Measurements from ENCODE around the gene ZGLP1. TPM values are rescaled to one million over a fixed set of nuclear protein-coding genes. Genes with fewer than 3 reads are reported as not detected.

Gene ZGLP1
- total RNA-seq, 1 donor from 2014 or later = 3.4 TPM

DNA sequence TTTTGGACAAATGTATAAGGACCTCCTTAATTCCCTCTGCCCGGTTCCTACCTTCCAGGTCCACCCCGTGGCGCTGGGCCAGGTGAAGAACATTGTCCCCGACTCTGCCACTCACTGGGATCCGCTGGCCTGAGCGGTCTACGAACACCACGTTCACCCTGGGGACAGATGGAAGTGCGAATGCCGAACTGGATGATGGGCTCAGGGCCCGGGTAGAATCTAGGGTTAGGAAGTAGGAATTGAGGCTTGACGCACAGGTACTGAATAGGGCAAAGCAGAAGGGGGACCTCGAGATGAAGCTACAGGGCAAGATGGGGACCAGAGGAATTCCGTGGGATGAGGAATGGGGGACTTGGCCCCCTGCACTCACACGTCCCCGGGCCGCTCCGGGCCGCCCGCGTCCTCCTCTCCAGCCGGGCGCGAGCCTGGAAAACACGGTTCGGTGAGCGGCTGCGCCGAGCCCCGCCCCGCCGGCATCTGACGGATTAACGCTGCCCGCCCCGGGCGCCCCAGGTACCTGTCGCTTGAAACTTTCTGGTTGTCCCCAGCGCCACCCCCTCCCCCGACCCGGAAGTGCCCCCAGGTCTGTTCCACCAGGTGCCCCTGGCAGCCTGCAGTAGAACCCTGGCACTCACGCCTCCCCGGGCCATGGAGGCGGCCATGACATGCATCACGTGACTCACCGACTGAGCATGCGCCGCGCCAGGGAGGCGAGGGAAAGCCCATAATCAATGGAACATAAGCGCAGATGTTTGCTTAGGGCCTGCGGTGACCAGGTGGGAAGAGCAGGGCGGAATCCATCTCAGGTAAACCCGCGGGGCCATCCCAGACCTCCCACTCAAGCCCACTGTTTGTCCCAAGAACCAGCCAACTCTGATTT lies 6.0 kb upstream of the ZGLP1 start, which contains the start of gene FDX2:
Gene FDX2 (minus strand): TSS at position 681 of the 880 bp plus-strand sequence. CDS start 19 bp downstream, at position 662.
- peak within 1 kb of the TSS; percentile 96 for H3K27ac Mint-ChIP-seq (ENCODE audit: unreplicated experiment)

DNA sequence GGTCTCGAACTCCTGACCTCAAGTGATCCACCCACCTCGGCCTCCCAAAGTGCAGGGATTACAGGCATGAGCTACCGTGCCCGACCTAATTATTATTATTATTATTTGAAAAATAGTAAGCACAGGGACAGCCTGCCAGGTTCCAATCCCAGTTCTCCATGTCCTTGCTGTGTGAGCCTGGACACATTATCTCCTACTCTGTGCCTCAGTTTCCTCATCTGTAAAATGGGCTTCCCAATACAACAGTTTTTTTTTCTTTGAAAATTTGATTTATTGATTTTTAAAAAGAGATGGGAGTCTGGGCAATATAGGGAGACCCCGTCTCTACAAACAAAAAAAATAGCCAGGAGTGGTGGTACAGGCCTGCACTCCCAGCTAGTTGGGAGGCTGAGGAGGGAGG lies 3.3 kb downstream of the ZGLP1 start:
- no peaks in the 10 kb centered on the region for H3K27me3 ChIP-seq (ENCODE audit: insufficient read depth, low read length)
- FAIRE-seq = no peak

More for the DNA sequence above, 6.0 kb upstream of the ZGLP1 start, which contains the start of gene FDX2:
- FAIRE-seq (no peak), DNase-seq (ENCODE audit: low read depth) (peak; percentile 43)
- Histone ChIP-seq H4K20me1 (ENCODE audit: insufficient read depth, low read length) (no peaks in the 10 kb centered on the region), H3K27me3 (ENCODE audit: insufficient read depth, low read length) (no peaks in the 10 kb centered on the region), H3K9me3 (ENCODE audit: insufficient read depth, low read depth, low read length) (no peaks in the 10 kb centered on the region), H3K4me3 (ENCODE audit: insufficient read depth, low read depth, low read length) (peak within 1 kb of the TSS; percentile 77), H3K36me3 (ENCODE audit: insufficient read depth, low read length) (peaks cover 6% of the 10 kb centered on the region), H3K79me2 (ENCODE audit: insufficient read depth, low read length) (peaks cover 6% of the 10 kb centered on the region), H3K4me2 (ENCODE audit: low read length) (peak within 1 kb of the TSS; percentile 85), H3K9ac (ENCODE audit: low read length) (peak within 1 kb of the TSS; percentile 80), H3K27ac (ENCODE audit: low read depth, low read length) (no peak within 1 kb of the TSS), H3K4me1 (ENCODE audit: insufficient read depth, low read length) (no peaks in the 10 kb centered on the region), H2AFZ (ENCODE audit: low read depth, low read length) (peak within 1 kb of the TSS; percentile 68)
- Mint-ChIP-seq H3K4me1 (ENCODE audit: low read depth, unreplicated experiment) (peaks cover 6% of the 10 kb centered on the region), H3K9me3 (ENCODE audit: unreplicated experiment) (no peaks in the 10 kb centered on the region), H3K4me3 (ENCODE audit: unreplicated experiment) (peak within 1 kb of the TSS; percentile 94), H3K27me3 (ENCODE audit: low read depth, unreplicated experiment) (no peaks in the 10 kb centered on the region), H3K36me3 (ENCODE audit: low read depth, unreplicated experiment) (peaks cover 7% of the 10 kb centered on the region)
- TF ChIP-seq EZH2 (IDR thresholded peaks at IDR 0.05; ENCODE audit: insufficient read depth, low read length) = no peak
- TF ChIP-seq, protein P1, sequence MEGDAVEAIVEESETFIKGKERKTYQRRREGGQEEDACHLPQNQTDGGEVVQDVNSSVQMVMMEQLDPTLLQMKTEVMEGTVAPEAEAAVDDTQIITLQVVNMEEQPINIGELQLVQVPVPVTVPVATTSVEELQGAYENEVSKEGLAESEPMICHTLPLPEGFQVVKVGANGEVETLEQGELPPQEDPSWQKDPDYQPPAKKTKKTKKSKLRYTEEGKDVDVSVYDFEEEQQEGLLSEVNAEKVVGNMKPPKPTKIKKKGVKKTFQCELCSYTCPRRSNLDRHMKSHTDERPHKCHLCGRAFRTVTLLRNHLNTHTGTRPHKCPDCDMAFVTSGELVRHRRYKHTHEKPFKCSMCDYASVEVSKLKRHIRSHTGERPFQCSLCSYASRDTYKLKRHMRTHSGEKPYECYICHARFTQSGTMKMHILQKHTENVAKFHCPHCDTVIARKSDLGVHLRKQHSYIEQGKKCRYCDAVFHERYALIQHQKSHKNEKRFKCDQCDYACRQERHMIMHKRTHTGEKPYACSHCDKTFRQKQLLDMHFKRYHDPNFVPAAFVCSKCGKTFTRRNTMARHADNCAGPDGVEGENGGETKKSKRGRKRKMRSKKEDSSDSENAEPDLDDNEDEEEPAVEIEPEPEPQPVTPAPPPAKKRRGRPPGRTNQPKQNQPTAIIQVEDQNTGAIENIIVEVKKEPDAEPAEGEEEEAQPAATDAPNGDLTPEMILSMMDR (IDR thresholded peaks at IDR 0.05; ENCODE audit: insufficient read depth, low read depth, low read length) = no peak

More for the DNA sequence above, 3.3 kb downstream of the ZGLP1 start:
- H3K9me3 Mint-ChIP-seq (ENCODE audit: unreplicated experiment) = no peaks in the 10 kb centered on the region
- Histone ChIP-seq H3K4me3 (ENCODE audit: insufficient read depth, low read depth, low read length) (no peak overlapping the region), H3K79me2 (ENCODE audit: insufficient read depth, low read length) (no peaks in the 10 kb centered on the region), H3K27ac (ENCODE audit: low read depth, low read length) (no peak overlapping the region), H3K4me1 (ENCODE audit: insufficient read depth, low read length) (peaks cover 15% of the 10 kb centered on the region), H2AFZ (ENCODE audit: low read depth, low read length) (no peak overlapping the region), H3K36me3 (ENCODE audit: insufficient read depth, low read length) (peaks cover 4% of the 10 kb centered on the region), H3K4me2 (ENCODE audit: low read length) (no peak overlapping the region), H3K9me3 (ENCODE audit: insufficient read depth, low read depth, low read length) (no peaks in the 10 kb centered on the region), H3K9ac (ENCODE audit: low read length) (no peak overlapping the region), H4K20me1 (ENCODE audit: insufficient read depth, low read length) (no peaks in the 10 kb centered on the region)
- TF ChIP-seq EZH2 (IDR thresholded peaks at IDR 0.05; ENCODE audit: insufficient read depth, low read length) = no peak
- TF ChIP-seq, protein P1 (IDR thresholded peaks at IDR 0.05; ENCODE audit: insufficient read depth, low read depth, low read length) = no peak
- no peak overlapping the region for H3K27ac Mint-ChIP-seq (ENCODE audit: unreplicated experiment)
- H3K27me3 Mint-ChIP-seq (ENCODE audit: low read depth, unreplicated experiment) = peaks cover 7% of the 10 kb centered on the region
- H3K36me3 Mint-ChIP-seq (ENCODE audit: low read depth, unreplicated experiment) = peaks cover 7% of the 10 kb centered on the region
- H3K4me3 Mint-ChIP-seq (ENCODE audit: unreplicated experiment) = no peak overlapping the region
- peaks cover 4% of the 10 kb centered on the region for H3K4me1 Mint-ChIP-seq (ENCODE audit: low read depth, unreplicated experiment)
- DNase-seq (ENCODE audit: low read depth) = no peak

All from astrocyte (in vitro differentiated cells and primary cell).